Measurements from ENCODE around the gene ZNF175. TPM values are rescaled to one million over a fixed set of nuclear protein-coding genes. Genes with fewer than 3 reads are reported as not detected.
A peak's percentile ranks its signal among the peaks of the same experiment; 100 is the strongest.

Gene ZNF175
- total RNA-seq, 1 experiment from 2014 or later = 6.9 TPM

DNA sequence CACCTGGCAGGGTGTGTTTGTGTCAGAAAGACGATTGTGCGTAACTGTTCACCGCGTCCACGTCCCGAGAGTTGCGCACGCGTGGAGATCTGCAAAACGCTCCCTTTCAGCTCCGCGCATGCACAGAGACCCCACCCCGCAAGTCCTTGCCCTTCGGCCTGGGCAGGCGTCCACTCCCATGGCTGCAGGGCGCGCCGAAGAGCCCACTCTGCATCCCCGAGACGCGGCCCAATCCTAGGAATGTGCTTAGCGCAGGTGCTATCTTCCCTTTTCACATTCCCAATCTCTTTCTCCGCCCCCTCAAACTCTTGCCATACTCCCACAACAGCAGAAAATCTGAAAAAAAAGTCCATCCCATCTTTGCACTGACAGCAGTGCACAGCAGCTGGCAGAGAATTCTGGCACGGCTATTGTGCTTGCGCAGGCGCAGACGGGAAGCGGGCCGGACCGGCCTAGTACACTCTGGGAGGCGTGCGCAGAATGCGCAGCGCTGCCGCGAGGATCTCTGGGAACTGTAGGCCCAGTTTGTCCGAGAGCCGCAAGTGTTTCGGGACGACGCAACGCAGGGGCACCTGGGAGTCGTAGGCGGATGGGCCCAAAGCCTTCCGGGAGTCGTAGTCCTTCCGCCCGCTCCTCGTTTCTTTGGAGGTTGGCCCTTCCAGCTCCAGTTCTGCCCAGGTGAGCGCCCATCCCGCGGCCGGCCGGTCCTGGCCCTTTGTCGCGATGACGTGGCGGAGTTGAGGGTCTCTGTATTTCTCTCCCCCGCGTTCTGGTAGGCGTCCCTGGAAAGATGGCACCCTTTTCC is 23.1 kb downstream of the ZNF175 start:
- POLR2A ChIA-PET = interaction anchor here (0.6 to 2.3 kb wide), 4 partner anchors 23 to 388 kb away, joined by 3 to 12 read pairs (median 3); partner anchors contain the start of gene ZNF175
- no peak for TF ChIP-seq CTCF (IDR thresholded peaks at IDR 0.05; ENCODE audit: unreplicated experiment)

GRCh38 chr19:51594774-51595109 is 23.7 kb downstream of the ZNF175 start:
- peak overlapping the region; percentile 52 for H3K27ac Mint-ChIP-seq (ENCODE audit: low read depth, unreplicated experiment)
- H3K27me3 Mint-ChIP-seq (ENCODE audit: insufficient read depth, unreplicated experiment) = no peaks in the 10 kb centered on the region
- H3K4me1 Mint-ChIP-seq (ENCODE audit: insufficient read depth, unreplicated experiment) = peaks cover 20% of the 10 kb centered on the region
- DNase-seq (ENCODE audit: unreplicated experiment) = no peak
- intact Hi-C loops (cut with micrococcal nuclease) = loop anchor here (1.0 to 5.0 kb wide), 2 partner anchors 23 to 193 kb away; partner anchors contain the start of gene ZNF175
- no peak for TF ChIP-seq CTCF (IDR thresholded peaks at IDR 0.05; ENCODE audit: unreplicated experiment)
- peak overlapping the region; percentile 86 for H3K4me3 Mint-ChIP-seq (ENCODE audit: unreplicated experiment)
- H3K9me3 Mint-ChIP-seq (ENCODE audit: unreplicated experiment) = peaks cover 18% of the 10 kb centered on the region
- POLR2A ChIA-PET = interaction anchor here (0.6 to 2.3 kb wide), 2 partner anchors 23 to 254 kb away, joined by 3 to 12 read pairs; partner anchors contain the start of gene ZNF175
- H3K36me3 Mint-ChIP-seq (ENCODE audit: insufficient read depth, unreplicated experiment) = peaks cover 6% of the 10 kb centered on the region
- TSS peak; percentile 32 for BruUV-seq (replicated peaks)
- CTCF ChIA-PET = interaction anchor here (0.6 to 1.4 kb wide), 7 partner anchors 14 to 1832 kb away, joined by 3 to 5 read pairs (median 3); no protein-coding TSS in a partner anchor

More for the DNA sequence above, 23.1 kb downstream of the ZNF175 start:
- peak overlapping the region; percentile 52 for H3K27ac Mint-ChIP-seq (ENCODE audit: low read depth, unreplicated experiment)
- BruUV-seq (replicated peaks) = no TSS peak
- intact Hi-C loops (cut with micrococcal nuclease) = loop anchor here (1.0 to 5.0 kb wide), 2 partner anchors 23 to 193 kb away; partner anchors contain the start of gene ZNF175
- H3K9me3 Mint-ChIP-seq (ENCODE audit: unreplicated experiment) = peaks cover 24% of the 10 kb centered on the region
- DNase-seq (ENCODE audit: unreplicated experiment) = peak; percentile 98
- CTCF ChIA-PET = interaction anchor here (1.0 kb wide), 2 partner anchors 44 to 67 kb away, joined by 3 read pairs; no protein-coding TSS in a partner anchor
- no peaks in the 10 kb centered on the region for H3K27me3 Mint-ChIP-seq (ENCODE audit: insufficient read depth, unreplicated experiment)
- peaks cover 20% of the 10 kb centered on the region for H3K4me1 Mint-ChIP-seq (ENCODE audit: insufficient read depth, unreplicated experiment)
- peak overlapping the region; percentile 86 for H3K4me3 Mint-ChIP-seq (ENCODE audit: unreplicated experiment)
- peaks cover 6% of the 10 kb centered on the region for H3K36me3 Mint-ChIP-seq (ENCODE audit: insufficient read depth, unreplicated experiment)

DNA sequence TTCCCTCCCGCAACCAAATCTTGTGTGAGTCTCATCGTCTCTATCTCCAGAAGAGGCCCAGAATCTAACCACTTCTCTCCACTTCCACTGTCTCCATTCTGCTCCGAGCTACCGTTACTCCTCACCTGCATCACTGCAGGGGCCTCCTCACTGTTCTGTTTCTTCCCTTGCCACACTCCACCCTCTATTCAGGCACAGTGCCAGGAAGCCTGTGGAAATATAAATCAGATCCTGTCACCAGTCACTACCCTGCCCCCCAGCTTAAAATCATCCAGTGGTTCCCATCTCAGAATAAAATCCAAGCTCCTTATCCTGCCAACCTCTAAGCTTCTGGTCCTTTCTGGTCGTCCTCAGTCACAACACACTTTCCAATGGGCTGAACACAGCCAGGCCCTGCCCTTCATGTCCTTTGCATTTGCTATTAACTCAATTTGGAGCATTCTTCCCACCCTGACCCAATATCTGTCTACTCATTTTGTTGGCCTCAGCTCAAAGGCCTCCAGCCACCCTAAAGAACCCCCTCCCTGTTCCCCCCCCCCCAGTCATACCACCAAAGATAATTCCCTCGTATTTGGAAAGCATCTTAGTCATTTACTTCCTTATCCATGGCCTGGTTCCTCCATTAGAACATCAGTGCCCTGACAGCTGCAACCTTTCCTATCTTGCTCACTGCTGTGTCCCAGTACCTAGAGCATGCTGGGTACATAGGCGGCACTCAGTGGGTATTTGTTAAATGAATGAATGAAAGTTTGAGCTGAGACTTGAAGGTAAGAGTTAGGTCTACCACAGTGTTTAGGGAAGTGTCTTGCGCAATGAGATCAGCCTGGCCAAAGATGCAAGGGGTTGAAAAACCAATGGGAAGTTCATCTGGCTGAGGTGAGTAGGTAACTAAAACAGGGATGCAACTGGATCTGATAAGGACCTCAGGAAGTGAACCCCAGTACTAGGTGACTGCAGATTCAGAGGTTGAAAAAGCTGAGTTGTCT is 24.4 kb downstream of the ZNF175 start:
- TF ChIP-seq CTCF (IDR thresholded peaks at IDR 0.05; ENCODE audit: unreplicated experiment) = no peak
- Mint-ChIP-seq H3K4me1 (ENCODE audit: insufficient read depth, unreplicated experiment) (peaks cover 20% of the 10 kb centered on the region), H3K9me3 (ENCODE audit: unreplicated experiment) (peaks cover 17% of the 10 kb centered on the region), H3K4me3 (ENCODE audit: unreplicated experiment) (peak overlapping the region; percentile 86), H3K27ac (ENCODE audit: low read depth, unreplicated experiment) (peak overlapping the region; percentile 52), H3K27me3 (ENCODE audit: insufficient read depth, unreplicated experiment) (no peaks in the 10 kb centered on the region), H3K36me3 (ENCODE audit: insufficient read depth, unreplicated experiment) (peaks cover 6% of the 10 kb centered on the region)
- intact Hi-C loops (cut with micrococcal nuclease) = no loop called here
- CTCF ChIA-PET = interaction anchor here (0.6 to 1.4 kb wide), 9 partner anchors 13 to 1831 kb away, joined by 3 to 5 read pairs (median 3); no protein-coding TSS in a partner anchor
- no TSS peak for BruUV-seq (replicated peaks)
- POLR2A ChIA-PET = interaction anchor here (0.7 to 2.3 kb wide), 3 partner anchors 23 to 1330 kb away, joined by 3 to 12 read pairs (median 5); partner anchors contain the start of gene ZNF175
- no peak for DNase-seq (ENCODE audit: unreplicated experiment)

Data from MCF 10A (cell line).